HFFc6 (cell line): Measurements from ENCODE around the gene EBF3. TPM values are rescaled to one million over a fixed set of nuclear protein-coding genes. Genes with fewer than 3 reads are reported as not detected.

Experiments used
- DNase-seq: peaks from one replicate; pipeline ENCODE4 v3.0.0-alpha.2; 2018
- H3K27ac Mint-ChIP-seq: 2 replicates; pipeline ENCODE4 v1.8.0; 2020; ENCODE audit warnings: mild to moderate bottlenecking, mixed read lengths
- H3K27me3 Mint-ChIP-seq: 2 replicates; pipeline ENCODE4 v1.8.0; 2021; ENCODE audit warnings: mild to moderate bottlenecking, moderate library complexity, mixed read lengths; ENCODE audit not compliant: insufficient read depth
- H3K36me3 Mint-ChIP-seq: 2 replicates; pipeline ENCODE4 v1.8.0; 2021; ENCODE audit warnings: low read depth, mixed read lengths
- H3K4me1 Mint-ChIP-seq: 2 replicates; pipeline ENCODE4 v1.8.0; 2020; ENCODE audit warnings: low read depth, mixed read lengths
- H3K4me3 Mint-ChIP-seq: 2 replicates; pipeline ENCODE4 v1.8.0; 2020; ENCODE audit warnings: mild to moderate bottlenecking, moderate library complexity, mixed read lengths
- H3K9me3 Mint-ChIP-seq: 2 replicates; pipeline ENCODE4 v1.8.0; 2020; ENCODE audit warnings: mild to moderate bottlenecking, mixed read lengths
- total RNA-seq, 6 experiments: library from RNA; stranded (reverse); fragmentation: NEBNext Ultra II Directional; extraction: Animal tissue kit (Norgen Biotek cat#: 25700); gene quantifications; 2 replicates in 1 of 6; 3 replicates in 5 of 6; pipeline ENCODE4 v1.2.3, GENCODE V29; 2021
- TF ChIP-seq, protein P1 (sequence below): fragments of 200-600 bp; sonication (generic); IDR thresholded peaks from 2 replicates; pipeline ENCODE4 v1.5.0; 2021; ENCODE audit warnings: antibody characterized with exemption, mild to moderate bottlenecking

Gene EBF3
- total RNA-seq, 6 experiments from 2014 or later, result 0.14 to 0.39 (median 0.21) TPM; not detected in 2

DNA sequence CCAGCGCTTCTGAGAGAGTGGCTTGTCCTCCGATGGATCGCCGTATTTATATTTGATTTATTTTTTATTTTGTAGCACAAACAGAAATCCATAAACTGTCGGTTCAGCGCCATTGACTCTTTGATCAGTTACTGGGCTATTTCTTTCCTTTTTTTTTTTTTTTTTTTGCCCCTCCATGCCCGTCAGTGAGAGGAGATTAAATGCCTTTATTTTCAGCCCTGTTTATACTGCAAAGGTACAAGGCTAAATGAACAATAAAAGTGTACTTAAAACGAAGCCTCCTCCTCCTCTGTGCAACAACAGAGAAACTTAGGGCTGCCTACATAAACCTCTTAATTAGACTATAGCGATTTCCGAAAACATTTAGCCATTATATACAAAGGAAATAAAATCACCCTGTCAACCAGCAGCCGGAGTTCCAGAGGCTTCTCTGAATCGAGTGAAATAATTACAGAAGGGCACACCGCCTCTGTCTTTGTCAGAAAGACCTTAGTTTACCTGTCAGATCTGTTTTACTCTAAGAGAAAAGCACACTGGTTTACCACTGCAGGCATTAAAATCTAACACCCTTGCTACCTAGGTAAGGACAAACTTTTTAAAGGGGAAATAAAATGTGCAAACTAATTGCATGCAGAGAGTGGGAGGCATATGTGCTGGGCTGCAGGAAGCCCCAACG is 3.5 kb downstream of the EBF3 start:
- peaks cover 38% of the 10 kb centered on the region for H3K27me3 Mint-ChIP-seq
- no peak for DNase-seq
- peaks cover 9% of the 10 kb centered on the region for H3K9me3 Mint-ChIP-seq
- TF ChIP-seq, protein P1, sequence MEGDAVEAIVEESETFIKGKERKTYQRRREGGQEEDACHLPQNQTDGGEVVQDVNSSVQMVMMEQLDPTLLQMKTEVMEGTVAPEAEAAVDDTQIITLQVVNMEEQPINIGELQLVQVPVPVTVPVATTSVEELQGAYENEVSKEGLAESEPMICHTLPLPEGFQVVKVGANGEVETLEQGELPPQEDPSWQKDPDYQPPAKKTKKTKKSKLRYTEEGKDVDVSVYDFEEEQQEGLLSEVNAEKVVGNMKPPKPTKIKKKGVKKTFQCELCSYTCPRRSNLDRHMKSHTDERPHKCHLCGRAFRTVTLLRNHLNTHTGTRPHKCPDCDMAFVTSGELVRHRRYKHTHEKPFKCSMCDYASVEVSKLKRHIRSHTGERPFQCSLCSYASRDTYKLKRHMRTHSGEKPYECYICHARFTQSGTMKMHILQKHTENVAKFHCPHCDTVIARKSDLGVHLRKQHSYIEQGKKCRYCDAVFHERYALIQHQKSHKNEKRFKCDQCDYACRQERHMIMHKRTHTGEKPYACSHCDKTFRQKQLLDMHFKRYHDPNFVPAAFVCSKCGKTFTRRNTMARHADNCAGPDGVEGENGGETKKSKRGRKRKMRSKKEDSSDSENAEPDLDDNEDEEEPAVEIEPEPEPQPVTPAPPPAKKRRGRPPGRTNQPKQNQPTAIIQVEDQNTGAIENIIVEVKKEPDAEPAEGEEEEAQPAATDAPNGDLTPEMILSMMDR, result no peak
- peaks cover 6% of the 10 kb centered on the region for H3K4me1 Mint-ChIP-seq
- H3K36me3 Mint-ChIP-seq, result no peaks in the 10 kb centered on the region
- H3K4me3 Mint-ChIP-seq, result no peak overlapping the region
- H3K27ac Mint-ChIP-seq, result no peak overlapping the region

DNA sequence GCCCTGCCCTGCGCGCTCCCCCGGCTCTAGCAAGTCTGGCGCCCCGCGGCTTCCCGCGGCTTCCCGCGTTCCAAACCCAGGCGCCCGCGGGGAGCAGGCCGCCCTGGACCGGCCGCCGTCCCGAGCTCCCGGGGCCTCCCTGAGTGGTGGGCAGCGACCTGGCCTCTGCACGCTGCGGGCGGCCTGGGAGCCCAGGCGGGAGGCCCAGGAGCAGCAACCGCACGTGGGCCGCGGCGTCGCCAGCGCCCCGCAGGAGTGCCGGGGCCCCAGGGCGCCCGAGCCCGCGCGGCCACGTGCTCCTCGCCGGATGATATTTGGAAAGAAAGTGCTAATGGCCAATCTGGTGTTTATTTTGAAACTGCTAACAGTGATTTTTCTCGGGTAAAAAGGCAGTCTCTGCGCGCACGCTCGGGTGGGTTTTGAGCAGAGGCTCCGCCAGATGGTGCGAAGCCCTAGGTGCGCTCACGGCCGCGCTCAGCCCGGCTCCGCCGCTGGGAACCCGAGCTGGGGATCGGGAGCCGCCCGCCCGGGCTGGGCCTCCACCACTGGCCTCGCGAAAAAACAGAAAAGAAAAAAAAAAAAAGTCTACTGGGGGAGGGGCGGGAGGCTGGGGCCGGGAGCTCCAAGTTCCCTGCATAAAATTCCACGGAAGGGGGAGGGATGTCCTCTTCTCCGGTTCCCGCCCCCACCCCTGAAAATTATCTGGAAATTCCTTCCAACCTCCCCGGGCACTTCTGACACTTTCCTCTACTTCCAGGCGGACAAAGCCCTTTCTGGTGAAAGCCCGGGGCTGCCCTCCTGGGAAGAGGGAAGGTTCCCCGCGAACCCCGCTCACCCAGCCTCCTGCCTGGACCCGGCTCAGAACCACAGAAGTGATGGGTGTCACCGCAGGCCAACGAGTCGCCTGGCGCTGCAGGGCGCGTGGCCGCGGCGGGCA is 4.3 kb downstream of the EBF3 start:
- TF ChIP-seq, protein P1, result no peak
- Mint-ChIP-seq H3K27me3 (peaks cover 35% of the 10 kb centered on the region), H3K27ac (no peak overlapping the region), H3K4me1 (peaks cover 6% of the 10 kb centered on the region), H3K4me3 (no peak overlapping the region), H3K36me3 (no peaks in the 10 kb centered on the region), H3K9me3 (peaks cover 9% of the 10 kb centered on the region)
- DNase-seq, result no peak

DNA sequence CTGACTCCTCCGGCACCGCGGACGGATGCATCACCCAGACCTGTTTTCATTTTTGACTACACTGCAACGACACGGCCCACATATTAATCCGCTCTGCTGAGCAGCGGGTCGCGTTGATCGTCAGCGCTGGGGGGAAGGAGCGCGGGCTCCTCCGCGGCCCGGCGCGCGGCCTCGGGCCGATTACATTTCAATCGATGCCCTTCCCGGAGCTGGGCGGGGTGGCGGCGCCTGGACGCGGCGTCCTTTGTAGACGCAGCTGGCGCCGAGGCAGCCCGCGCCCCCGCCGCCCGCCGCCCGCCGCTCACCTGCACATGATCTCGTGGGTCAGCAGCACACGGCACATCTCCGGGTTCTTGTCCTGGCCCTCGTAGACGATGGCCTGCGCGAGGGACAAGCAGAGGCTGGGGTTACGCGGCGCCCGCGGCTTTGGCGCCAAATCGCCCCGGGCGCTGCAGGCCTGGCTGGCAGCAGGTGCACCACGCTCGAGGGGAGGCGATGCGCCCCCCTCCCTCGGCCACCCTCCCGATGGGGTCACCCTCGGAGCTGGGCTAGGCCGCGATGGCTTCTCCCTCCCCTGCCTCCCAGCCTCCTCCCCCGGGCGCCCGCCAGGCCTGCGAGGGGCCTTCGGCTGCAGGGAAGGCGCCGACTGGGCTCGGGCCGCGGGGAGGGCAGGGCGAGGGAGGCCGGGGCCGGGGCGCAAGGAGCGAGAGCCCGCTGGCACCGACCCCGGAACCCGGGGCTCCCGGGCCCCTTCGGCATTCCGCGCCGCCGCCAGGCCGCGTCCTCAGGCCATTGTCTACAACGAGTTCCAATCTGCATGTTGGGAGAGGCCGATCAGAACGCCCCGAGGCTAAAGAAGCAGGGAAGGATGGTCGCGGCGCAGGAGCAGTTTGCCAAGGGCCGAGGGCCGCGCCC is 5.2 kb downstream of the EBF3 start:
- H3K27me3 Mint-ChIP-seq, result peaks cover 33% of the 10 kb centered on the region
- H3K9me3 Mint-ChIP-seq, result peaks cover 9% of the 10 kb centered on the region
- TF ChIP-seq, protein P1, result no peak
- H3K36me3 Mint-ChIP-seq, result no peaks in the 10 kb centered on the region
- DNase-seq, result no peak
- no peak overlapping the region for H3K27ac Mint-ChIP-seq
- peaks cover 6% of the 10 kb centered on the region for H3K4me1 Mint-ChIP-seq
- H3K4me3 Mint-ChIP-seq, result no peak overlapping the region

DNA sequence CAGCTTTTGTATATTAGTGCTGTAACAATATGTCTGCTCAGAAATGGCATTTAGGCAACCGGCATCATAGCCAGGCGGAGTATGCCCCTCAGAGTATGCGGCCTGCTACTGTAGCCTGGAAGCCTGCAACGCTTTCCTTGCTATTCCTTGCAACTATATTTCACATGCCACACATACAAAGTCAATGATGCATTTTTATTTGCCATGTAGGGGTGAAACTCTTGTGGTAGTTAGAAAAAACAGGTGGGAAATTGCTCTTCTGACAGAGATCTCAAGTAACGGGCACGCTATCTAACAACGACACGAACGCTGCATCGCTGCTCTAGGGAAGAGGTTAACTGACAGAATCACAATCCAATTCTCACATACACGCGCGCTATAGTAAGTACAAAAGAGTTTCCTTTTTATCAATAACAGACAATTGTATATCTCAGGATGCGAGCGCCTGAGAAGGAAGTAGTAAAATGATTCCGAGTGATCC is 5.9 kb downstream of the EBF3 start:
- Mint-ChIP-seq H3K27ac (no peak overlapping the region), H3K9me3 (peaks cover 9% of the 10 kb centered on the region), H3K4me3 (no peak overlapping the region), H3K27me3 (peaks cover 31% of the 10 kb centered on the region), H3K4me1 (peaks cover 6% of the 10 kb centered on the region), H3K36me3 (no peaks in the 10 kb centered on the region)
- TF ChIP-seq, protein P1, result no peak
- no peak for DNase-seq
